HCT116 (cell line): ENCODE measurements around the gene RAB3B. TPM values are rescaled to one million over a fixed set of nuclear protein-coding genes. Genes with fewer than 3 reads are reported as not detected.

Experiments used
- ATAC-seq: fragments of 200-7000 bp; cut with Tn5 transposase; 2 replicates; pipeline ENCODE4 v1.9.1; 2020; ENCODE audit warnings: mild to moderate bottlenecking, moderate library complexity
- BruUV-seq: library from RNA; stranded (reverse); fragments of 400-500 nt; replicated peaks from 2 replicates; lab custom pipeline; 2021; lab: Mats Ljungman, UMichigan
- CTCF ChIA-PET: fragments of 300-600 bp; sonication (Branson Sonifier 250); formaldehyde crosslinking; loops from one replicate; lab custom pipeline; 2021; ENCODE audit warnings: antibody characterized with exemption; lab: Charles Lee
- POLR2A ChIA-PET: fragments of 300-600, 350-600 bp; sonication (Branson Sonifier 250); formaldehyde crosslinking; loops from one replicate; lab custom pipeline; 2021; ENCODE audit warnings: antibody characterized with exemption; lab: Charles Lee
- RAD21 ChIA-PET, 2 experiments: fragments of 300-600 bp; sonication (Branson Sonifier 250); formaldehyde crosslinking; loops; one replicate each; lab custom pipeline; 2023; ENCODE audit warnings: low total read pairs in 2 of 2; ENCODE audit not compliant: uncharacterized antibody in 2 of 2, unreplicated experiment in 2 of 2, low non-redundant PET in 1 of 2; lab: Charles Lee
- DNase-seq: peaks from one replicate; pipeline ENCODE4 v3.0.0-alpha.2; 2010; ENCODE audit warnings: low read depth, low spot score
- H2AFZ ChIP-seq: fragments of 200-600 bp; shearing (Covaris generic), sonication (generic); 2 replicates; pipeline ENCODE4 v1.6.1; 2017; ENCODE audit warnings: low read depth, mixed run types, mixed read lengths, antibody characterized with exemption, low read length; ENCODE audit not compliant: poor library complexity, severe bottlenecking
- H3K27ac ChIP-seq: 2 replicates; pipeline ENCODE4 v1.5.1; 2012; ENCODE audit warnings: low read depth, low read length
- H3K27me3 ChIP-seq: fragments of 200-600 bp; sonication (generic); 2 replicates; pipeline ENCODE4 v1.6.1; 2016; ENCODE audit warnings: mixed run types, low read length, mixed read lengths; ENCODE audit not compliant: insufficient read depth
- H3K36me3 ChIP-seq, 2 experiments: fragments of 200-500 bp in 1 of 2; fragments of 200-600 bp in 1 of 2; sonication (Bioruptor generic) in 1 of 2; sonication (generic) in 1 of 2; 2 replicates each; pipeline versions ENCODE4 v1.5.1 to v1.6.1; 2014 to 2016; ENCODE audit warnings: low read length in 2 of 2, inconsistent platforms in 1 of 2, mixed read lengths in 1 of 2, mixed run types in 1 of 2; ENCODE audit not compliant: insufficient read depth in 2 of 2, control insufficient read depth in 1 of 2
- H3K4me1 ChIP-seq, 2 experiments: fragments of 200-600 bp in 1 of 2; sonication (generic) in 1 of 2; 2 replicates each; pipeline versions ENCODE4 v1.5.1 to v1.6.1; 2012 to 2017; ENCODE audit warnings: low read length in 2 of 2, inconsistent platforms in 1 of 2, mild to moderate bottlenecking in 1 of 2, mixed read lengths in 1 of 2, mixed run types in 1 of 2, moderate library complexity in 1 of 2; ENCODE audit not compliant: insufficient read depth in 2 of 2, control insufficient read depth in 1 of 2
- H3K4me2 ChIP-seq: fragments of 200-600 bp; sonication (generic); 2 replicates; pipeline ENCODE4 v1.6.1; 2017; ENCODE audit warnings: mixed run types, low read length, mixed read lengths
- H3K4me3 ChIP-seq, 2 experiments: fragments of 200-600 bp in 1 of 2; sonication (generic) in 1 of 2; replicated peaks in 1 of 2; 2 replicates each; pipeline ENCODE4 v1.5.1; 2011 to 2016; ENCODE audit warnings: low read length in 2 of 2, control low read depth in 1 of 2, low read depth in 1 of 2, mild to moderate bottlenecking in 1 of 2, mixed read lengths in 1 of 2, mixed run types in 1 of 2
- H3K79me2 ChIP-seq: fragments of 200-600 bp; sonication (generic); 2 replicates; pipeline ENCODE4 v1.6.1; 2017; ENCODE audit warnings: mild to moderate bottlenecking, mixed run types, low read length, moderate library complexity, mixed read lengths; ENCODE audit not compliant: insufficient read depth
- H3K9ac ChIP-seq: fragments of 200-600 bp; sonication (generic); 2 replicates; pipeline ENCODE4 v1.6.1; 2016; ENCODE audit warnings: low read length, mixed read lengths
- H3K9me2 ChIP-seq: fragments of 200-600 bp; sonication (generic), shearing (Covaris generic); 2 replicates; pipeline ENCODE4 v1.6.1; 2017; ENCODE audit warnings: mixed run types, mild to moderate bottlenecking, moderate library complexity; ENCODE audit not compliant: insufficient read depth
- H3K9me3 ChIP-seq, 2 experiments: fragments of 200-500 bp in 1 of 2; fragments of 200-600 bp in 1 of 2; sonication (Bioruptor generic) in 1 of 2; sonication (generic) in 1 of 2; 2 replicates each; pipeline ENCODE4 v1.6.1; 2014 to 2017; ENCODE audit warnings: low read length in 2 of 2, mixed read lengths in 2 of 2, inconsistent platforms in 1 of 2, low read depth in 1 of 2, mild to moderate bottlenecking in 1 of 2, mixed run types in 1 of 2, moderate library complexity in 1 of 2; ENCODE audit not compliant: control insufficient read depth in 1 of 2, insufficient read depth in 1 of 2
- H4K20me1 ChIP-seq: fragments of 200-600 bp; sonication (generic), shearing (Covaris generic); 2 replicates; pipeline ENCODE4 v1.6.1; 2017; ENCODE audit warnings: mixed run types, mild to moderate bottlenecking, moderate library complexity; ENCODE audit not compliant: insufficient read depth
- CBX3 ChIP-seq: IDR thresholded peaks from 2 replicates; pipeline ENCODE4 v1.6.1; 2012; ENCODE audit warnings: low read depth
- CEBPB ChIP-seq: IDR thresholded peaks from 2 replicates; pipeline ENCODE4 v1.6.1; 2012; ENCODE audit warnings: low read depth
- EGR1 ChIP-seq: IDR thresholded peaks from 2 replicates; pipeline ENCODE4 v1.6.1; 2012; ENCODE audit warnings: low read depth
- ELF1 ChIP-seq: IDR thresholded peaks from 2 replicates; pipeline ENCODE4 v1.6.1; 2012; ENCODE audit warnings: low read depth, borderline replicate concordance
- EZH2 ChIP-seq: fragments of 200-600 bp; sonication (generic); IDR thresholded peaks from 2 replicates; pipeline ENCODE4 v1.6.1; 2017; ENCODE audit warnings: antibody characterized with exemption, mixed run types
- EZH2phosphoT487 ChIP-seq: fragments of 200-600 bp; IDR thresholded peaks from 2 replicates; pipeline ENCODE4 v1.6.1; 2018; ENCODE audit warnings: antibody characterized with exemption, borderline replicate concordance
- FOSL1 ChIP-seq: IDR thresholded peaks from 2 replicates; pipeline ENCODE4 v1.6.1; 2012; ENCODE audit warnings: low read depth
- POLR2A ChIP-seq: IDR thresholded peaks from 2 replicates; pipeline ENCODE4 v1.7.0; 2011; ENCODE audit warnings: borderline replicate concordance; ENCODE audit not compliant: insufficient read depth, insufficient read length; ENCODE audit errors: extremely low read depth
- POLR2AphosphoS5 ChIP-seq: IDR thresholded peaks from 2 replicates; pipeline ENCODE4 v1.6.1; 2011; ENCODE audit warnings: mild to moderate bottlenecking, low read depth, low read length, moderate library complexity
- RAD21 ChIP-seq: IDR thresholded peaks from 2 replicates; pipeline ENCODE4 v1.6.1; 2012; ENCODE audit warnings: low read depth, mild to moderate bottlenecking
- SIN3A ChIP-seq: IDR thresholded peaks from 2 replicates; pipeline ENCODE4 v1.6.1; 2012; ENCODE audit warnings: low read depth
- SP1 ChIP-seq: IDR thresholded peaks from 2 replicates; pipeline ENCODE4 v1.6.1; 2012; ENCODE audit warnings: low read depth
- YY1 ChIP-seq: IDR thresholded peaks from 2 replicates; pipeline ENCODE4 v1.6.1; 2011; ENCODE audit warnings: low read length, low read depth, moderate library complexity, mild to moderate bottlenecking; ENCODE audit not compliant: insufficient replicate concordance; ENCODE audit errors: extremely low read depth
- ZFX ChIP-seq: fragments of 450-650 bp; IDR thresholded peaks from 2 replicates; pipeline ENCODE4 v1.6.1; 2017
- ZNF274 ChIP-seq: fragments of 200-500 bp; sonication (Bioruptor generic); IDR thresholded peaks from 2 replicates; pipeline ENCODE4 v1.6.1; 2014; ENCODE audit warnings: mild to moderate bottlenecking, low read depth, low read length, inconsistent platforms
- intact Hi-C: fragments of 100-400 bp; cut with micrococcal nuclease; formaldehyde crosslinking; loops from 2 replicates; pipeline ENCODE4 v1.10.0; 2022
- total RNA-seq: library from RNA; stranded (reverse); gene quantifications from one replicate; pipeline ENCODE4 v1.2.1, GENCODE V29; 2021; ENCODE audit not compliant: unreplicated experiment
- TF ChIP-seq, protein P1 (sequence below): IDR thresholded peaks from 2 replicates; pipeline ENCODE4 v1.6.1; 2012
- TF ChIP-seq, protein P2 (sequence below): IDR thresholded peaks from 2 replicates; pipeline ENCODE4 v1.6.1; 2012; ENCODE audit warnings: low read depth
- TF ChIP-seq, protein P3 (sequence below): IDR thresholded peaks from 2 replicates; pipeline ENCODE4 v1.6.1; 2011; ENCODE audit warnings: mild to moderate bottlenecking, low read length, moderate library complexity; ENCODE audit not compliant: insufficient replicate concordance; ENCODE audit errors: extremely low read depth

Gene RAB3B
- total RNA-seq, 1 experiment from 2014 or later = 15.1 TPM

DNA sequence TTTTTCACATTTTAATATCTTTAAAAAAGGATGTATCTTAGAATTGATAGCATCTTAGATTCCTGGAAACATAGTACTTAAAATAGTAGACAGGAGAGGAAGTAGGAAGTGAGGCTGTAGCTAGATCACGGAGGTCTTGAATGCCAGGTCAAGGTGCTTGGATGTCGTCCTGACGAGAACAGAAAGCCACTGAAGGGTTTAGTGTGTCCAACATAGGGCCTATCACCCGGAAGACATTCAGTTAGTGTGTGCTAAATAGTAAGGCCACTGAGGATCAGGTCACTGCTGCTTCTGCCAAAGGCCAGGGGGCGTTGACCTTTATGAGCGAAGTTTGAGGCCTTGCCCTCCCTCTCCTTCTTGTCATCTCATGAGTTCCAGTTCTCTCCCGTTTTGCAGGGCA lies 35.7 kb downstream of the RAB3B start:
- DNase-seq = no peak
- peaks cover 12 to 34% of the 10 kb centered on the region in 2 experiments for H3K4me1 ChIP-seq
- RAD21 ChIA-PET = no interaction called here
- no peaks in the 10 kb centered on the region for H4K20me1 ChIP-seq
- H2AFZ ChIP-seq = no peak overlapping the region
- no peak overlapping the region for H3K4me3 ChIP-seq
- ATAC-seq = no peak
- no peak for TF ChIP-seq ZNF274
- TF ChIP-seq, all 23 proteins: peak for 0
- Histone ChIP-seq H3K9me3 (no peaks in the 10 kb centered on the region; a peak in 1 of 4 replicates), H3K79me2 (no peaks in the 10 kb centered on the region), H3K27ac (no peak overlapping the region), H3K36me3 (no peaks in the 10 kb centered on the region; a peak in 2 of 4 replicates), H3K9ac (no peak overlapping the region), H3K27me3 (no peaks in the 10 kb centered on the region), H3K9me2 (no peaks in the 10 kb centered on the region), H3K4me2 (no peak overlapping the region)
- intact Hi-C loops = no loop called here
- CTCF ChIA-PET = no interaction called here
- POLR2A ChIA-PET = no interaction called here
- no TSS peak for BruUV-seq

DNA sequence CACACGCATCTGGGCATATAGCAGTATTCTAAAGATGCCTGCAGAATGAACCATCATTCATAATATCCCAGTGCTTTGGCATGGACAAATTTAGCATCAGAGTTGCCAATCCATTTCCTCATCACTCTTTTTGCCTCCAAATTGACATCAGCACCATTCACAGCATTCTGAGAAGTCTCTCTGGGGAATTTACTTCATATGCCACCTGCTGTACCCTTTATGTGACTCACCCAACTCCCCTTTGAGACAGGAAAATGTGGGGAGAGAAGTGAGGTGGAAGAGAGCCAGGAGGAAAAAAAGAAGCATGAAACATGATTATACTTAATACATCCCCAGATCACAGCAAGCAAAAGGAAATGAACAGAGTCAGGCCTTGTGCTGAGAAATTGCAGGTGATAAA lies 37.4 kb downstream of the RAB3B start:
- no peak overlapping the region for H3K9ac ChIP-seq
- H3K4me1 ChIP-seq = peaks cover 12 to 33% of the 10 kb centered on the region in 2 experiments
- H2AFZ ChIP-seq = no peak overlapping the region
- ATAC-seq (no peak), DNase-seq (no peak)
- intact Hi-C loops = no loop called here
- no peak overlapping the region for H3K27ac ChIP-seq
- H3K4me2 ChIP-seq = no peak overlapping the region
- BruUV-seq = no TSS peak
- ChIA-PET POLR2A (no interaction called here), RAD21 (no interaction called here), CTCF (no interaction called here)
- H4K20me1 ChIP-seq = no peaks in the 10 kb centered on the region
- no peaks in the 10 kb centered on the region; a peak in 1 of 4 replicates for H3K9me3 ChIP-seq
- no peaks in the 10 kb centered on the region; a peak in 1 of 4 replicates for H3K36me3 ChIP-seq
- H3K27me3 ChIP-seq = no peaks in the 10 kb centered on the region
- no peak overlapping the region for H3K4me3 ChIP-seq
- no peaks in the 10 kb centered on the region for H3K9me2 ChIP-seq
- TF ChIP-seq EZH2phosphoT487 = no peak
- no peak for TF ChIP-seq CEBPB
- no peak for TF ChIP-seq CBX3
- TF ChIP-seq, protein P1, sequence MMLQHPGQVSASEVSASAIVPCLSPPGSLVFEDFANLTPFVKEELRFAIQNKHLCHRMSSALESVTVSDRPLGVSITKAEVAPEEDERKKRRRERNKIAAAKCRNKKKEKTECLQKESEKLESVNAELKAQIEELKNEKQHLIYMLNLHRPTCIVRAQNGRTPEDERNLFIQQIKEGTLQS = no peak
- TF ChIP-seq EGR1 = no peak
- TF ChIP-seq YY1 = no peak
- TF ChIP-seq EZH2 = no peak
- TF ChIP-seq POLR2AphosphoS5 = no peak
- no peak for TF ChIP-seq SP1
- no peak for TF ChIP-seq FOSL1
- TF ChIP-seq RAD21 = no peak
- TF ChIP-seq ZFX = no peak
- no peak for TF ChIP-seq SIN3A
- TF ChIP-seq, protein P2, sequence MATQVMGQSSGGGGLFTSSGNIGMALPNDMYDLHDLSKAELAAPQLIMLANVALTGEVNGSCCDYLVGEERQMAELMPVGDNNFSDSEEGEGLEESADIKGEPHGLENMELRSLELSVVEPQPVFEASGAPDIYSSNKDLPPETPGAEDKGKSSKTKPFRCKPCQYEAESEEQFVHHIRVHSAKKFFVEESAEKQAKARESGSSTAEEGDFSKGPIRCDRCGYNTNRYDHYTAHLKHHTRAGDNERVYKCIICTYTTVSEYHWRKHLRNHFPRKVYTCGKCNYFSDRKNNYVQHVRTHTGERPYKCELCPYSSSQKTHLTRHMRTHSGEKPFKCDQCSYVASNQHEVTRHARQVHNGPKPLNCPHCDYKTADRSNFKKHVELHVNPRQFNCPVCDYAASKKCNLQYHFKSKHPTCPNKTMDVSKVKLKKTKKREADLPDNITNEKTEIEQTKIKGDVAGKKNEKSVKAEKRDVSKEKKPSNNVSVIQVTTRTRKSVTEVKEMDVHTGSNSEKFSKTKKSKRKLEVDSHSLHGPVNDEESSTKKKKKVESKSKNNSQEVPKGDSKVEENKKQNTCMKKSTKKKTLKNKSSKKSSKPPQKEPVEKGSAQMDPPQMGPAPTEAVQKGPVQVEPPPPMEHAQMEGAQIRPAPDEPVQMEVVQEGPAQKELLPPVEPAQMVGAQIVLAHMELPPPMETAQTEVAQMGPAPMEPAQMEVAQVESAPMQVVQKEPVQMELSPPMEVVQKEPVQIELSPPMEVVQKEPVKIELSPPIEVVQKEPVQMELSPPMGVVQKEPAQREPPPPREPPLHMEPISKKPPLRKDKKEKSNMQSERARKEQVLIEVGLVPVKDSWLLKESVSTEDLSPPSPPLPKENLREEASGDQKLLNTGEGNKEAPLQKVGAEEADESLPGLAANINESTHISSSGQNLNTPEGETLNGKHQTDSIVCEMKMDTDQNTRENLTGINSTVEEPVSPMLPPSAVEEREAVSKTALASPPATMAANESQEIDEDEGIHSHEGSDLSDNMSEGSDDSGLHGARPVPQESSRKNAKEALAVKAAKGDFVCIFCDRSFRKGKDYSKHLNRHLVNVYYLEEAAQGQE = no peak
- TF ChIP-seq ELF1 = no peak
- TF ChIP-seq, protein P3, sequence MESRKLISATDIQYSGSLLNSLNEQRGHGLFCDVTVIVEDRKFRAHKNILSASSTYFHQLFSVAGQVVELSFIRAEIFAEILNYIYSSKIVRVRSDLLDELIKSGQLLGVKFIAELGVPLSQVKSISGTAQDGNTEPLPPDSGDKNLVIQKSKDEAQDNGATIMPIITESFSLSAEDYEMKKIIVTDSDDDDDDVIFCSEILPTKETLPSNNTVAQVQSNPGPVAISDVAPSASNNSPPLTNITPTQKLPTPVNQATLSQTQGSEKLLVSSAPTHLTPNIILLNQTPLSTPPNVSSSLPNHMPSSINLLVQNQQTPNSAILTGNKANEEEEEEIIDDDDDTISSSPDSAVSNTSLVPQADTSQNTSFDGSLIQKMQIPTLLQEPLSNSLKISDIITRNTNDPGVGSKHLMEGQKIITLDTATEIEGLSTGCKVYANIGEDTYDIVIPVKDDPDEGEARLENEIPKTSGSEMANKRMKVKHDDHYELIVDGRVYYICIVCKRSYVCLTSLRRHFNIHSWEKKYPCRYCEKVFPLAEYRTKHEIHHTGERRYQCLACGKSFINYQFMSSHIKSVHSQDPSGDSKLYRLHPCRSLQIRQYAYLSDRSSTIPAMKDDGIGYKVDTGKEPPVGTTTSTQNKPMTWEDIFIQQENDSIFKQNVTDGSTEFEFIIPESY = no peak
- no peak for TF ChIP-seq POLR2A
- no peaks in the 10 kb centered on the region for H3K79me2 ChIP-seq
